SK-N-SH (cell line): Measurements from ENCODE around the gene GPATCH4. TPM values are rescaled to one million over a fixed set of nuclear protein-coding genes. Genes with fewer than 3 reads are reported as not detected.

Experiments
- CTCF ChIA-PET: fragments of 300-600, 350-600 bp; formaldehyde crosslinking; extraction: SDS; loops from one replicate; lab custom pipeline; 2021; lab: Yijun Ruan, JAX
- POLR2A ChIA-PET: fragments of 350-600 bp; sonication (Branson Sonifier 250); formaldehyde crosslinking; extraction: SDS; loops from one replicate; lab custom pipeline; 2020; ENCODE audit warnings: antibody characterized with exemption, inconsistent platforms; lab: Yijun Ruan, JAX
- DNase-seq: peaks from one replicate; pipeline ENCODE4 v3.0.0; 2012
- H2AFZ ChIP-seq: fragments of 200-600 bp; sonication (generic); 2 replicates; pipeline ENCODE4 v1.8.1; 2016; ENCODE audit warnings: antibody characterized with exemption, mild to moderate bottlenecking, low read depth
- H3F3A ChIP-seq: fragments of 200-600 bp; sonication (generic); replicated peaks from 2 replicates; pipeline ENCODE3; 2016; ENCODE audit warnings: antibody characterized with exemption, mild to moderate bottlenecking; ENCODE audit not compliant: insufficient read depth
- H3K27ac ChIP-seq, 2 experiments: fragments of 200-500 bp in 1 of 2; fragments of 200-600 bp in 1 of 2; sonication (Bioruptor generic) in 1 of 2; sonication (generic), shearing (Covaris generic) in 1 of 2; 2 replicates each; pipeline versions ENCODE4 v1.5.1 to v1.6.1; 2014 to 2016; ENCODE audit warnings: low read depth in 2 of 2, inconsistent platforms in 1 of 2, low read length in 1 of 2, mild to moderate bottlenecking in 1 of 2, mixed read lengths in 1 of 2
- H3K27me3 ChIP-seq: fragments of 200-600 bp; sonication (generic), shearing (Covaris generic); 2 replicates; pipeline ENCODE4 v1.6.1; 2016; ENCODE audit warnings: mixed run types; ENCODE audit not compliant: insufficient read depth
- H3K36me3 ChIP-seq, 2 experiments: fragments of 200-500 bp in 1 of 2; fragments of 200-600 bp in 1 of 2; sonication (Bioruptor generic) in 1 of 2; sonication (generic) in 1 of 2; replicated peaks in 1 of 2; 2 replicates each; pipeline versions ENCODE3 to v1.5.1; 2014 to 2016; ENCODE audit warnings: low read length in 1 of 2, mild to moderate bottlenecking in 1 of 2; ENCODE audit not compliant: insufficient read depth in 2 of 2, control insufficient read depth in 1 of 2
- H3K4me1 ChIP-seq, 2 experiments: fragments of 200-500 bp in 1 of 2; fragments of 200-600 bp in 1 of 2; sonication (Bioruptor generic) in 1 of 2; sonication (generic), shearing (Covaris generic) in 1 of 2; 2 replicates each; pipeline versions ENCODE4 v1.5.1 to v1.6.1; 2014 to 2016; ENCODE audit warnings: low read depth in 1 of 2, low read length in 1 of 2, mixed run types in 1 of 2; ENCODE audit not compliant: insufficient read depth in 2 of 2, control insufficient read depth in 1 of 2
- H3K4me2 ChIP-seq: fragments of 200-600 bp; sonication (generic), shearing (Covaris generic); 2 replicates; pipeline ENCODE4 v1.6.1; 2017; ENCODE audit warnings: mixed run types
- H3K4me3 ChIP-seq, 2 experiments: fragments of 200-500 bp in 1 of 2; fragments of 200-600 bp in 1 of 2; sonication (Bioruptor generic) in 1 of 2; sonication (generic), shearing (Covaris generic) in 1 of 2; 2 replicates each; pipeline versions ENCODE4 v1.5.1 to v1.8.1; 2014 to 2016; ENCODE audit warnings: low read depth in 2 of 2, inconsistent platforms in 1 of 2, low read length in 1 of 2, mild to moderate bottlenecking in 1 of 2, mixed read lengths in 1 of 2, moderate library complexity in 1 of 2
- H3K79me2 ChIP-seq: fragments of 200-600 bp; sonication (generic); 2 replicates; pipeline ENCODE4 v1.8.1; 2017; ENCODE audit warnings: mild to moderate bottlenecking; ENCODE audit not compliant: insufficient read depth
- H3K9ac ChIP-seq: fragments of 200-600 bp; sonication (generic); 2 replicates; pipeline ENCODE4 v1.6.1; 2017; ENCODE audit warnings: mixed run types
- H3K9me2 ChIP-seq: fragments of 200-600 bp; sonication (generic); 2 replicates; pipeline ENCODE4 v1.6.1; 2017; ENCODE audit warnings: mixed run types
- H3K9me3 ChIP-seq: fragments of 200-600 bp; sonication (generic); 2 replicates; pipeline ENCODE4 v1.6.1; 2017; ENCODE audit warnings: mixed run types, mild to moderate bottlenecking, moderate library complexity
- H4K20me1 ChIP-seq: fragments of 200-600 bp; sonication (generic); 2 replicates; pipeline ENCODE4 v1.6.1; 2017; ENCODE audit warnings: mild to moderate bottlenecking, mixed run types; ENCODE audit not compliant: insufficient read depth
- CTCF ChIP-seq: fragments of 200-600 bp; sonication (generic); IDR thresholded peaks from 2 replicates; pipeline ENCODE4 v1.6.1; 2017; ENCODE audit warnings: antibody characterized with exemption, mild to moderate bottlenecking, moderate library complexity
- ELF1 ChIP-seq: IDR thresholded peaks from 2 replicates; pipeline ENCODE4 v1.4.0; 2012
- GATA2 ChIP-seq: sonication (generic); formaldehyde crosslinking; IDR thresholded peaks from 2 replicates; pipeline ENCODE4 v1.5.0; 2020; ENCODE audit warnings: mild to moderate bottlenecking, missing genetic modification reagents
- IRF3 ChIP-seq: fragments of 150-350 bp; IDR thresholded peaks from 2 replicates; pipeline ENCODE4 v1.6.1; 2016; ENCODE audit warnings: mild to moderate bottlenecking, low read depth, low read length
- JUND ChIP-seq: IDR thresholded peaks from 2 replicates; pipeline ENCODE4 v1.4.0; 2012
- NFIC ChIP-seq: IDR thresholded peaks from 2 replicates; pipeline ENCODE4 v1.4.0; 2012; ENCODE audit warnings: borderline replicate concordance
- NRF1 ChIP-seq: IDR thresholded peaks from 2 replicates; pipeline ENCODE4 v1.6.1; 2012; ENCODE audit warnings: low read depth, mild to moderate bottlenecking, low read length
- PBX3 ChIP-seq: IDR thresholded peaks from 2 replicates; pipeline ENCODE4; 2012
- POLR2AphosphoS5 ChIP-seq: IDR thresholded peaks from 2 replicates; pipeline ENCODE4 v1.6.1; 2012; ENCODE audit warnings: low read depth, low read length
- RAD21 ChIP-seq: IDR thresholded peaks from 2 replicates; pipeline ENCODE4 v1.6.1; 2012; ENCODE audit warnings: mild to moderate bottlenecking, low read length
- REST ChIP-seq: IDR thresholded peaks from 2 replicates; pipeline ENCODE4 v1.6.1; 2012; ENCODE audit warnings: mild to moderate bottlenecking, low read depth, low read length, moderate library complexity
- RXRA ChIP-seq: IDR thresholded peaks from 2 replicates; pipeline ENCODE4 v1.4.0; 2012; ENCODE audit warnings: low read depth, mild to moderate bottlenecking, borderline replicate concordance
- SMC3 ChIP-seq: IDR thresholded peaks from 2 replicates; pipeline ENCODE4 v1.6.1; 2012; ENCODE audit warnings: low read depth, low read length, improper control_type of control experiment
- TCF12 ChIP-seq: IDR thresholded peaks from 2 replicates; pipeline ENCODE4 v1.4.0; 2012
- YY1 ChIP-seq: IDR thresholded peaks from 2 replicates; pipeline ENCODE4 v1.4.0; 2012; ENCODE audit warnings: low read depth, mild to moderate bottlenecking
- ZBTB33 ChIP-seq: IDR thresholded peaks from 2 replicates; pipeline ENCODE4 v1.4.0; 2012; ENCODE audit warnings: low read depth, borderline replicate concordance
- WGBS: methylation state at CpG from one replicate; pipeline ENCODE4 v1.1.6; 2017; ENCODE audit warnings: low lambda C conversion rate; 5-methylcytosine and 5-hydroxymethylcytosine counted together
- polyA plus RNA-seq, 3 experiments: library from polyadenylated mRNA; depleted of rRNA; stranded (reverse); fragments of >200 nt; gene quantifications; 2 replicates each; pipeline ENCODE4 v1.2.3, GENCODE V29; 2012

GPATCH4 gene
- polyA plus RNA-seq, 1 of the 3 experiments (the other 2 are of a cell fraction), result 36.6 TPM

- Histone ChIP-seq H3K4me2 (no peak overlapping the region), H3K79me2 (no peaks in the 10 kb centered on the region), H3K9me3 (no peaks in the 10 kb centered on the region), H2AFZ (no peak overlapping the region), H3K9me2 (no peaks in the 10 kb centered on the region), H3K9ac (no peak overlapping the region), H3K27ac (no peak overlapping the region), H3K36me3 (peaks cover 6 to 19% of the 10 kb centered on the region in 2 experiments), H3K4me3 (no peak overlapping the region), H3F3A (no peaks in the 10 kb centered on the region), H3K27me3 (no peaks in the 10 kb centered on the region), H4K20me1 (no peaks in the 10 kb centered on the region), H3K4me1 (no peaks in the 10 kb centered on the region)
- 96% methylated on average over 9 of the region's 9 CpGs for WGBS
- TF ChIP-seq IRF3 (no peak), YY1 (no peak), RXRA (no peak)
- CTCF ChIA-PET, result no interaction called here
- no peak for DNase-seq
- POLR2A ChIA-PET, result no interaction called here
Measured at GRCh38 chr1:156547982-156548381, 53.3 kb downstream of the GPATCH4 start.

GRCh38 chr1:156547434-156547833 lies 53.8 kb downstream of the GPATCH4 start:
- Histone ChIP-seq H3F3A (no peaks in the 10 kb centered on the region), H3K27me3 (no peaks in the 10 kb centered on the region), H2AFZ (no peak overlapping the region), H4K20me1 (no peaks in the 10 kb centered on the region), H3K9me3 (no peaks in the 10 kb centered on the region), H3K9me2 (no peaks in the 10 kb centered on the region), H3K9ac (no peak overlapping the region), H3K4me3 (no peak overlapping the region), H3K4me2 (no peak overlapping the region), H3K79me2 (no peaks in the 10 kb centered on the region), H3K4me1 (no peaks in the 10 kb centered on the region), H3K27ac (no peak overlapping the region), H3K36me3 (peaks cover 6 to 20% of the 10 kb centered on the region in 2 experiments)
- ChIA-PET POLR2A (no interaction called here), CTCF (no interaction called here)
- no peak for DNase-seq
- no peak for TF ChIP-seq ELF1
- no peak for TF ChIP-seq IRF3
- no peak for TF ChIP-seq REST
- no peak for TF ChIP-seq ZBTB33
- no peak for TF ChIP-seq TCF12
- TF ChIP-seq SMC3, result no peak
- TF ChIP-seq NFIC, result no peak
- no peak for TF ChIP-seq RXRA
- TF ChIP-seq RAD21, result no peak
- no peak for TF ChIP-seq NRF1
- TF ChIP-seq PBX3, result no peak
- TF ChIP-seq POLR2AphosphoS5, result no peak
- no peak for TF ChIP-seq JUND
- TF ChIP-seq CTCF, result no peak
- no peak for TF ChIP-seq GATA2 (CRISPR knock-in tag)
- WGBS, result 98% methylated on average over 4 of the region's 4 CpGs
